Stimulated activated CD8-positive, alpha-beta memory T cell treated with anti-CD3 and anti-CD28 coated beads, Interleukin-12 subunit alpha, Interleukin-12 subunit beta, amount 100 ng/mL, for 1 hour (primary cell): ENCODE data around the gene NPS.

Experiments
- DNase-seq: peaks from one replicate; pipeline ENCODE4 v3.0.0-alpha.2; 2020; ENCODE audit warnings: low read depth

Gene NPS

GRCh38 chr10:127549009-127549408 lies at the start of gene NPS:
TSS of gene NPS (plus strand) at chr10:127549309. CDS start at chr10:127549369, 60 bp downstream.
- DNase-seq, result no peak

GRCh38 chr10:127500127-127500526 lies 49.0 kb upstream of the NPS start:
- no peak for DNase-seq

- DNase-seq, result no peak
Observed at GRCh38 chr10:127506094-127506493, 43.0 kb upstream of the NPS start.

- DNase-seq, result no peak
Observed at GRCh38 chr10:127522298-127522697, 26.8 kb upstream of the NPS start.

GRCh38 chr10:127523476-127523875 lies 25.6 kb upstream of the NPS start:
- no peak for DNase-seq

GRCh38 chr10:127524229-127524628 lies 24.9 kb upstream of the NPS start:
- DNase-seq, result no peak

- DNase-seq, result no peak
Observed at GRCh38 chr10:127524908-127525665, 24.0 kb upstream of the NPS start.

GRCh38 chr10:127525686-127526085 lies 23.4 kb upstream of the NPS start:
- DNase-seq, result no peak

- no peak for DNase-seq
Observed at GRCh38 chr10:127526161-127526560, 22.9 kb upstream of the NPS start.

- no peak for DNase-seq
Observed at GRCh38 chr10:127527320-127527719, 21.8 kb upstream of the NPS start.

- no peak for DNase-seq
Observed at GRCh38 chr10:127527891-127528290, 21.2 kb upstream of the NPS start.

GRCh38 chr10:127532193-127532592 lies 16.9 kb upstream of the NPS start:
- no peak for DNase-seq

- DNase-seq, result no peak
Observed at GRCh38 chr10:127532659-127533058, 16.4 kb upstream of the NPS start.

GRCh38 chr10:127534074-127534473 lies 15.0 kb upstream of the NPS start:
- DNase-seq, result no peak

GRCh38 chr10:127534496-127534895 lies 14.6 kb upstream of the NPS start:
- DNase-seq, result no peak

- no peak for DNase-seq
Observed at GRCh38 chr10:127535802-127536515, 13.2 kb upstream of the NPS start.

- DNase-seq, result no peak
Observed at GRCh38 chr10:127536972-127537760, 11.9 kb upstream of the NPS start.

GRCh38 chr10:127537924-127538323 lies 11.2 kb upstream of the NPS start:
- DNase-seq, result no peak

- no peak for DNase-seq
Observed at GRCh38 chr10:127548022-127548421, 1.1 kb upstream of the NPS start.

GRCh38 chr10:127550861-127551260 lies 1.8 kb downstream of the NPS start:
- DNase-seq, result no peak

GRCh38 chr10:127552446-127552845 lies 3.3 kb downstream of the NPS start:
- DNase-seq, result no peak

- DNase-seq, result no peak
Observed at GRCh38 chr10:127553417-127553816, 4.3 kb downstream of the NPS start.

- no peak for DNase-seq
Observed at GRCh38 chr10:127556916-127557315, 7.8 kb downstream of the NPS start.
